SK-N-SH treated with all-trans-retinoic acid at 6 μM for 48 hours (cell line): ENCODE data around the gene LCA5.

ENCODE experiments used
- ATAC-seq: fragments of 200-7000 bp; cut with Tn5 transposase; 3 replicates; pipeline ENCODE4 v1.9.1; 2020; ENCODE audit warnings: mild to moderate bottlenecking, moderate library complexity
- ARNTL ChIP-seq: fragments of 450-650 bp; formaldehyde crosslinking; IDR thresholded peaks from 2 replicates; pipeline ENCODE4 v1.5.0; 2020; ENCODE audit warnings: low read depth, mild to moderate bottlenecking, moderate library complexity, borderline replicate concordance
- CREB5 ChIP-seq: fragments of 250-450 bp; sonication (Bioruptor Pico); IDR thresholded peaks from 2 replicates; pipeline ENCODE4 v1.5.1; 2020; ENCODE audit warnings: low read depth, mild to moderate bottlenecking, moderate library complexity
- CSDC2 ChIP-seq: fragments of 250-450 bp; sonication (Bioruptor Pico); IDR thresholded peaks from 2 replicates; pipeline ENCODE4 v1.5.0; 2020; ENCODE audit warnings: mild to moderate bottlenecking, moderate library complexity
- CSRNP3 ChIP-seq: fragments of 250-450 bp; sonication (Bioruptor Pico); IDR thresholded peaks from 2 replicates; pipeline ENCODE4 v1.5.1; 2021; ENCODE audit warnings: mild to moderate bottlenecking, moderate library complexity
- ESRRG ChIP-seq: fragments of 250-450 bp; sonication (Bioruptor Pico); IDR thresholded peaks from 2 replicates; pipeline ENCODE4 v1.6.1; 2021; ENCODE audit warnings: mild to moderate bottlenecking
- ISL1 ChIP-seq: fragments of 250-450 bp; sonication (Bioruptor Pico); IDR thresholded peaks from 2 replicates; pipeline ENCODE4 v2.1.2; 2022; ENCODE audit warnings: mild to moderate bottlenecking, moderate library complexity
- POU6F1 ChIP-seq: fragments of 250-450 bp; sonication (Bioruptor Pico); IDR thresholded peaks from 2 replicates; pipeline ENCODE4 v1.8.0; 2021; ENCODE audit warnings: low read depth, mild to moderate bottlenecking, moderate library complexity, borderline replicate concordance
- SNAI2 ChIP-seq: fragments of 250-450 bp; sonication (Bioruptor Pico); IDR thresholded peaks from 2 replicates; pipeline ENCODE4 v1.5.0; 2020; ENCODE audit warnings: mild to moderate bottlenecking, moderate library complexity
- TCF4 ChIP-seq: fragments of 250-450 bp; sonication (Bioruptor Pico); IDR thresholded peaks from 2 replicates; pipeline ENCODE4 v1.8.0; 2021; ENCODE audit warnings: mild to moderate bottlenecking, moderate library complexity, borderline replicate concordance
- TOX ChIP-seq: fragments of 250-450 bp; sonication (Bioruptor Pico); IDR thresholded peaks from 2 replicates; pipeline ENCODE4 v1.8.0; 2021; ENCODE audit warnings: mild to moderate bottlenecking, moderate library complexity, borderline replicate concordance
- TSHZ2 ChIP-seq: fragments of 250-450 bp; sonication (Bioruptor Pico); IDR thresholded peaks from 2 replicates; pipeline ENCODE4 v1.5.0; 2020; ENCODE audit warnings: mild to moderate bottlenecking, moderate library complexity
- ZFP3 ChIP-seq: fragments of 250-450 bp; sonication (Bioruptor Pico); IDR thresholded peaks from 2 replicates; pipeline ENCODE4 v1.5.0; 2020; ENCODE audit warnings: mild to moderate bottlenecking, moderate library complexity
- ZFP30 ChIP-seq: fragments of 450-650 bp; formaldehyde crosslinking; IDR thresholded peaks from 2 replicates; pipeline ENCODE4 v1.5.0; 2022; ENCODE audit warnings: mild to moderate bottlenecking, moderate library complexity
- ZNF565 ChIP-seq: fragments of 450-650 bp; formaldehyde crosslinking; conservative IDR thresholded peaks from 2 replicates; pipeline ENCODE4 v1.5.0; 2020; ENCODE audit warnings: low read depth, mild to moderate bottlenecking, moderate library complexity
- ZNF70 ChIP-seq: fragments of 450-650 bp; formaldehyde crosslinking; IDR thresholded peaks from 2 replicates; pipeline ENCODE4 v1.5.0; 2020; ENCODE audit warnings: mild to moderate bottlenecking, moderate library complexity
- ZNF8 ChIP-seq: fragments of 450-650 bp; formaldehyde crosslinking; IDR thresholded peaks from 2 replicates; pipeline ENCODE4 v1.5.0; 2020; ENCODE audit warnings: mild to moderate bottlenecking, moderate library complexity

The LCA5 gene

GRCh38 chr6:79455446-79455845, 81.8 kb downstream of the LCA5 start:
- TF ChIP-seq ZNF70 (CRISPR knock-in tag): peak; percentile 58; the same call in 1 of the 2 replicates
- TF ChIP-seq ISL1: no peak

GRCh38 chr6:79453558-79454042, 83.6 kb downstream of the LCA5 start:
- TF ChIP-seq TSHZ2 (CRISPR knock-in tag) (no peak), CSRNP3 (no peak), TCF4 (CRISPR knock-in tag) (no peak), CSDC2 (CRISPR knock-in tag) (no peak), ZFP3 (CRISPR knock-in tag) (no peak), ARNTL (CRISPR knock-in tag) (no peak), TOX (CRISPR knock-in tag) (no peak), ZFP30 (CRISPR knock-in tag) (no peak), CREB5 (no peak), ZNF8 (CRISPR knock-in tag) (no peak), ZNF565 (CRISPR knock-in tag) (no peak)
- ATAC-seq: no peak

More at GRCh38 chr6:79455446-79455845, 81.8 kb downstream of the LCA5 start:
- no peak for ATAC-seq

- TF ChIP-seq ZFP3 (CRISPR knock-in tag) (no peak), ZFP30 (CRISPR knock-in tag) (no peak), TCF4 (CRISPR knock-in tag) (no peak), ESRRG (no peak), TSHZ2 (CRISPR knock-in tag) (no peak), ISL1 (no peak), CSRNP3 (no peak)
- no peak for ATAC-seq
Observed at GRCh38 chr6:79450984-79451383, 86.2 kb downstream of the LCA5 start.

GRCh38 chr6:79446006-79446405, 91.2 kb downstream of the LCA5 start:
- ATAC-seq: no peak
- TF ChIP-seq POU6F1: no peak
- no peak for TF ChIP-seq TOX (CRISPR knock-in tag)
- TF ChIP-seq TSHZ2 (CRISPR knock-in tag): no peak
- TF ChIP-seq ZFP30 (CRISPR knock-in tag): no peak
- TF ChIP-seq SNAI2 (CRISPR knock-in tag): no peak
- no peak for TF ChIP-seq ZFP3 (CRISPR knock-in tag)
- TF ChIP-seq CSRNP3: no peak
